NCI-H1417 (cell line): ENCODE measurements around the gene MAPK14.

Source experiments
- DNase-seq, 3 experiments: peaks; one replicate each; lab custom pipeline; 2025; lab: John Stamatoyannopoulos, UW

The MAPK14 gene

GRCh38 chr6:36102853-36103252 is 75.2 kb downstream of the MAPK14 start:
- no peak for DNase-seq

GRCh38 chr6:36104836-36105235 is 77.2 kb downstream of the MAPK14 start:
- peak in 1 of 3 experiments; percentile 3 for DNase-seq

- no peak for DNase-seq
These were observed 81.5 kb downstream of the MAPK14 start for GRCh38 chr6:36109092-36109491.

GRCh38 chr6:36110050-36110449 is 82.4 kb downstream of the MAPK14 start:
- DNase-seq, result no peak

GRCh38 chr6:36110863-36111262 is 83.3 kb downstream of the MAPK14 start:
- no peak for DNase-seq

GRCh38 chr6:36111526-36111925 is 83.9 kb downstream of the MAPK14 start:
- no peak for DNase-seq

- DNase-seq, result no peak
These were observed 85.4 kb downstream of the MAPK14 start for GRCh38 chr6:36113049-36113448.

GRCh38 chr6:36113703-36114102 is 86.1 kb downstream of the MAPK14 start:
- no peak for DNase-seq

- no peak for DNase-seq
These were observed 87.3 kb downstream of the MAPK14 start for GRCh38 chr6:36114798-36115408.

- DNase-seq, result no peak
These were observed 87.8 kb downstream of the MAPK14 start for GRCh38 chr6:36115412-36115811.

- no peak for DNase-seq
These were observed 88.7 kb downstream of the MAPK14 start for GRCh38 chr6:36116066-36116864.

- no peak for DNase-seq
These were observed 89.3 kb downstream of the MAPK14 start for GRCh38 chr6:36116943-36117342.

GRCh38 chr6:36117658-36118549 is 90.3 kb downstream of the MAPK14 start:
- DNase-seq, result no peak

- peak; percentile 25 to 71 (median 36) for DNase-seq
These were observed 91.0 kb downstream of the MAPK14 start for GRCh38 chr6:36118550-36119107.

- DNase-seq, result no peak
These were observed 91.6 kb downstream of the MAPK14 start for GRCh38 chr6:36119209-36119608.

GRCh38 chr6:36120018-36120417 is 92.4 kb downstream of the MAPK14 start:
- DNase-seq, result no peak

GRCh38 chr6:36120539-36120938 is 92.9 kb downstream of the MAPK14 start:
- DNase-seq, result no peak

GRCh38 chr6:36120979-36121786 is 93.6 kb downstream of the MAPK14 start:
- DNase-seq, result peak in 1 of 3 experiments; percentile 3

GRCh38 chr6:36121787-36122494 is 94.3 kb downstream of the MAPK14 start:
- no peak for DNase-seq

GRCh38 chr6:36122495-36123269 is 95.1 kb downstream of the MAPK14 start:
- peak in 1 of 3 experiments; percentile 13 for DNase-seq
